HEK293 (cell line): Measurements from ENCODE around the gene ZNF219.
A peak's percentile ranks its signal among the peaks of the same experiment; 100 is the strongest.

ENCODE experiments used
- BCL11A ChIP-seq: fragments of 450-650 bp; formaldehyde crosslinking; IDR thresholded peaks from 2 replicates; pipeline ENCODE4 v1.5.1; 2016; ENCODE audit warnings: low read depth, missing biosample characterization, missing genetic modification characterization
- GLI2 ChIP-seq: fragments of 450-650 bp; formaldehyde crosslinking; IDR thresholded peaks from 2 replicates; pipeline ENCODE4; 2017; ENCODE audit warnings: missing biosample characterization, missing genetic modification characterization, low read depth, borderline replicate concordance
- HOXC10 ChIP-seq: sonication (generic); formaldehyde crosslinking; IDR thresholded peaks from 2 replicates; pipeline ENCODE4 v1.8.1; 2023; ENCODE audit warnings: mild to moderate bottlenecking, missing genetic modification reagents
- SCRT2 ChIP-seq: fragments of 450-650 bp; formaldehyde crosslinking; IDR thresholded peaks from 2 replicates; pipeline ENCODE4 v1.5.1; 2016; ENCODE audit warnings: missing biosample characterization, missing genetic modification characterization
- SP7 ChIP-seq: fragments of 450-650 bp; formaldehyde crosslinking; IDR thresholded peaks from 2 replicates; pipeline ENCODE4 v1.5.1; 2016; ENCODE audit warnings: missing biosample characterization, missing genetic modification characterization
- ZBTB17 ChIP-seq: fragments of 450-650 bp; formaldehyde crosslinking; IDR thresholded peaks from 2 replicates; pipeline ENCODE4 v1.5.1; 2016; ENCODE audit warnings: missing biosample characterization, missing genetic modification characterization
- ZEB2 ChIP-seq: fragments of 450-650 bp; formaldehyde crosslinking; IDR thresholded peaks from 2 replicates; pipeline ENCODE4 v1.5.1; 2016; ENCODE audit warnings: missing biosample characterization, missing genetic modification characterization
- ZNF175 ChIP-seq: fragments of 450-650 bp; formaldehyde crosslinking; IDR thresholded peaks from 2 replicates; pipeline ENCODE4 v1.5.1; 2016; ENCODE audit warnings: missing biosample characterization, missing genetic modification characterization
- ZNF19 ChIP-seq: fragments of 450-650 bp; formaldehyde crosslinking; IDR thresholded peaks from 2 replicates; pipeline ENCODE4; 2016; ENCODE audit warnings: missing biosample characterization, missing genetic modification characterization, low read depth
- ZNF2 ChIP-seq: fragments of 450-650 bp; formaldehyde crosslinking; IDR thresholded peaks from 2 replicates; pipeline ENCODE4 v1.5.1; 2016; ENCODE audit warnings: missing biosample characterization, missing genetic modification characterization
- ZNF214 ChIP-seq: fragments of 450-650 bp; formaldehyde crosslinking; IDR thresholded peaks from 2 replicates; pipeline ENCODE4 v1.5.1; 2017; ENCODE audit warnings: missing biosample characterization, mild to moderate bottlenecking, missing genetic modification characterization, borderline replicate concordance
- ZNF221 ChIP-seq: fragments of 450-650 bp; formaldehyde crosslinking; IDR thresholded peaks from 2 replicates; pipeline ENCODE4 v1.5.1; 2017; ENCODE audit warnings: missing biosample characterization, missing genetic modification characterization, borderline replicate concordance
- ZNF341 ChIP-seq: fragments of 450-650 bp; formaldehyde crosslinking; IDR thresholded peaks from 2 replicates; pipeline ENCODE4; 2016; ENCODE audit warnings: low read depth, missing biosample characterization, missing genetic modification characterization
- ZNF426 ChIP-seq: fragments of 450-650 bp; formaldehyde crosslinking; IDR thresholded peaks from 2 replicates; pipeline ENCODE4 v1.5.1; 2017; ENCODE audit warnings: missing biosample characterization, missing genetic modification characterization, mild to moderate bottlenecking, inconsistent platforms, moderate library complexity
- ZNF548 ChIP-seq: fragments of 450-650 bp; formaldehyde crosslinking; IDR thresholded peaks from 2 replicates; pipeline ENCODE4 v1.5.1; 2016; ENCODE audit warnings: missing biosample characterization, missing genetic modification characterization
- ZNF549 ChIP-seq: fragments of 450-650 bp; IDR thresholded peaks from 2 replicates; pipeline ENCODE4 v1.5.1; 2018; ENCODE audit warnings: missing biosample characterization, missing genetic modification characterization, mild to moderate bottlenecking, inconsistent platforms, moderate library complexity
- ZNF623 ChIP-seq: fragments of 450-650 bp; formaldehyde crosslinking; IDR thresholded peaks from 2 replicates; pipeline ENCODE4 v1.5.1; 2016; ENCODE audit warnings: missing biosample characterization, missing genetic modification characterization
- ZNF677 ChIP-seq: fragments of 450-650 bp; IDR thresholded peaks from 2 replicates; pipeline ENCODE4 v1.5.0; 2018; ENCODE audit warnings: missing biosample characterization, mild to moderate bottlenecking, missing genetic modification characterization, moderate library complexity
- ZNF837 ChIP-seq: fragments of 450-650 bp; formaldehyde crosslinking; IDR thresholded peaks from 2 replicates; pipeline ENCODE4 v1.5.1; 2016; ENCODE audit warnings: missing biosample characterization, missing genetic modification characterization
- TF ChIP-seq, protein P1 (sequence below): fragments of 450-650 bp; formaldehyde crosslinking; IDR thresholded peaks from 2 replicates; pipeline ENCODE4 v1.5.1; 2017; ENCODE audit warnings: missing biosample characterization, missing genetic modification characterization
- TF ChIP-seq, protein P2 (sequence below): fragments of 450-650 bp; formaldehyde crosslinking; IDR thresholded peaks from 2 replicates; pipeline ENCODE4 v1.5.1; 2016; ENCODE audit warnings: missing biosample characterization, missing genetic modification characterization
- TF ChIP-seq, protein P3 (sequence below): fragments of 450-650 bp; formaldehyde crosslinking; IDR thresholded peaks from 2 replicates; pipeline ENCODE4 v1.5.1; 2016; ENCODE audit warnings: missing biosample characterization, missing genetic modification characterization
- TF ChIP-seq, protein P4 (sequence below): fragments of 450-650 bp; formaldehyde crosslinking; IDR thresholded peaks from 2 replicates; pipeline ENCODE4 v1.5.1; 2016; ENCODE audit warnings: missing biosample characterization, missing genetic modification characterization
- TF ChIP-seq, protein P5 (sequence below): fragments of 450-650 bp; formaldehyde crosslinking; conservative IDR thresholded peaks from 2 replicates; pipeline ENCODE4 v1.5.1; 2016; ENCODE audit warnings: low read depth, missing biosample characterization, missing genetic modification characterization
- TF ChIP-seq, protein P6 (sequence below): fragments of 450-650 bp; formaldehyde crosslinking; IDR thresholded peaks from 2 replicates; pipeline ENCODE4 v1.5.1; 2016; ENCODE audit warnings: missing biosample characterization, missing genetic modification characterization

Gene ZNF219

DNA sequence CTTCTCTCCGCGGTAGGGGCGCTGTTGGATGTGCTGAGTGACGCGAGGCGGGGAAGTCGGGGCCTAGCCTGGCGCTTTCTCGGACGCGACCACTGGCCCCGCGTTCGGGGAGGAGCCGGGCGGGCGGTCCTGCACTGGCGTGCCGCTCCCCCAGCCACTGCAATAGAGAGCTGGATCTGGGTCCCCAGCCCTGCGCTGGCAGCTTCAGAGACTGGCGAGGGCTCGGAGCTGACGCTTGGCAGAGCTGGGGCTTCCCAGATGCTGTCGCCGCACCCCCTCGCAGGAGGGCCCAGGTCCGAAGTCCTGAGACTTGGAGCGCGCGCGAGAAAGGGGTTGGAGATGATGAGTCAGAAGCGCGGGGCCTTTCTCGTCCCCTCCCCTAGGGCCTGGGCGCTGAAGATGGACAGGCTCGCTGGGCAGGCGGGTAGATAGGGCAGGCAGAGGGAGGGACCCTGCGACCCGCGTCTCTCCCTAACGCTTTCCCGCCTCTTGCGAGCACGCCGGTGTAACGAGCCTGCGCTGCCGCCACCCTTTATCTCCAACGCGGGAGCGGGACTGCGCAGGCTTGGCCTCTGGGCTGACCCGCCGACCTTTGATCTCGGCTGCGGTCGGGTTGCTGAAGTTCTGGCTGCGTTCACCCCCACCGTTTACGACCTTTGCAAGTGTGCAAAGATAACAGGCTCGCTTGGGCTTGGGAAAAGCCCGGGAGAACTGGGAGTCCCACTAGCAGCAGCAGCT, 5.4 kb upstream of the ZNF219 start (continued):
- TF ChIP-seq BCL11A = peak; percentile 91
- TF ChIP-seq ZNF426 (tag by site-specific recombination) = no peak
- no peak for TF ChIP-seq ZNF221 (tag by site-specific recombination)
- no peak; the same call in 1 of the 2 replicates for TF ChIP-seq GLI2 (tag by site-specific recombination)
- no peak for TF ChIP-seq ZNF19
- TF ChIP-seq, protein P1, sequence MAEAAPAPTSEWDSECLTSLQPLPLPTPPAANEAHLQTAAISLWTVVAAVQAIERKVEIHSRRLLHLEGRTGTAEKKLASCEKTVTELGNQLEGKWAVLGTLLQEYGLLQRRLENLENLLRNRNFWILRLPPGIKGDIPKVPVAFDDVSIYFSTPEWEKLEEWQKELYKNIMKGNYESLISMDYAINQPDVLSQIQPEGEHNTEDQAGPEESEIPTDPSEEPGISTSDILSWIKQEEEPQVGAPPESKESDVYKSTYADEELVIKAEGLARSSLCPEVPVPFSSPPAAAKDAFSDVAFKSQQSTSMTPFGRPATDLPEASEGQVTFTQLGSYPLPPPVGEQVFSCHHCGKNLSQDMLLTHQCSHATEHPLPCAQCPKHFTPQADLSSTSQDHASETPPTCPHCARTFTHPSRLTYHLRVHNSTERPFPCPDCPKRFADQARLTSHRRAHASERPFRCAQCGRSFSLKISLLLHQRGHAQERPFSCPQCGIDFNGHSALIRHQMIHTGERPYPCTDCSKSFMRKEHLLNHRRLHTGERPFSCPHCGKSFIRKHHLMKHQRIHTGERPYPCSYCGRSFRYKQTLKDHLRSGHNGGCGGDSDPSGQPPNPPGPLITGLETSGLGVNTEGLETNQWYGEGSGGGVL (tag by site-specific recombination) = peak; percentile 74
- TF ChIP-seq, protein P2, sequence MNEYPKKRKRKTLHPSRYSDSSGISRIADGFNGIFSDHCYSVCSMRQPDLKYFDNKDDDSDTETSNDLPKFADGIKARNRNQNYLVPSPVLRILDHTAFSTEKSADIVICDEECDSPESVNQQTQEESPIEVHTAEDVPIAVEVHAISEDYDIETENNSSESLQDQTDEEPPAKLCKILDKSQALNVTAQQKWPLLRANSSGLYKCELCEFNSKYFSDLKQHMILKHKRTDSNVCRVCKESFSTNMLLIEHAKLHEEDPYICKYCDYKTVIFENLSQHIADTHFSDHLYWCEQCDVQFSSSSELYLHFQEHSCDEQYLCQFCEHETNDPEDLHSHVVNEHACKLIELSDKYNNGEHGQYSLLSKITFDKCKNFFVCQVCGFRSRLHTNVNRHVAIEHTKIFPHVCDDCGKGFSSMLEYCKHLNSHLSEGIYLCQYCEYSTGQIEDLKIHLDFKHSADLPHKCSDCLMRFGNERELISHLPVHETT (tag by site-specific recombination) = peak; percentile 90; the same call in 1 of the 2 replicates
- no peak for TF ChIP-seq SCRT2 (tag by site-specific recombination)
- TF ChIP-seq, protein P3, sequence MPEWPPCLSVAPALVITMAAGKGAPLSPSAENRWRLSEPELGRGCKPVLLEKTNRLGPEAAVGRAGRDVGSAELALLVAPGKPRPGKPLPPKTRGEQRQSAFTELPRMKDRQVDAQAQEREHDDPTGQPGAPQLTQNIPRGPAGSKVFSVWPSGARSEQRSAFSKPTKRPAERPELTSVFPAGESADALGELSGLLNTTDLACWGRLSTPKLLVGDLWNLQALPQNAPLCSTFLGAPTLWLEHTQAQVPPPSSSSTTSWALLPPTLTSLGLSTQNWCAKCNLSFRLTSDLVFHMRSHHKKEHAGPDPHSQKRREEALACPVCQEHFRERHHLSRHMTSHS (tag by site-specific recombination) = no peak
- no peak; the same call in 1 of the 2 replicates for TF ChIP-seq ZNF623 (tag by site-specific recombination)
- TF ChIP-seq ZNF548 (tag by site-specific recombination) = no peak
- peak; percentile 89 for TF ChIP-seq ZEB2
- TF ChIP-seq ZNF837 = no peak
- TF ChIP-seq ZNF677 (tag by site-specific recombination) = no peak
- TF ChIP-seq SP7 (tag by site-specific recombination) = peak; percentile 94
- peak; percentile 95 for TF ChIP-seq ZBTB17
- TF ChIP-seq ZNF2 = peak; percentile 92; the same call in 1 of the 2 replicates
- no peak for TF ChIP-seq ZNF549 (tag by site-specific recombination)
- TF ChIP-seq ZNF175 = no peak
- peak; percentile 92; the same call in 1 of the 2 replicates for TF ChIP-seq HOXC10
- TF ChIP-seq, protein P4, sequence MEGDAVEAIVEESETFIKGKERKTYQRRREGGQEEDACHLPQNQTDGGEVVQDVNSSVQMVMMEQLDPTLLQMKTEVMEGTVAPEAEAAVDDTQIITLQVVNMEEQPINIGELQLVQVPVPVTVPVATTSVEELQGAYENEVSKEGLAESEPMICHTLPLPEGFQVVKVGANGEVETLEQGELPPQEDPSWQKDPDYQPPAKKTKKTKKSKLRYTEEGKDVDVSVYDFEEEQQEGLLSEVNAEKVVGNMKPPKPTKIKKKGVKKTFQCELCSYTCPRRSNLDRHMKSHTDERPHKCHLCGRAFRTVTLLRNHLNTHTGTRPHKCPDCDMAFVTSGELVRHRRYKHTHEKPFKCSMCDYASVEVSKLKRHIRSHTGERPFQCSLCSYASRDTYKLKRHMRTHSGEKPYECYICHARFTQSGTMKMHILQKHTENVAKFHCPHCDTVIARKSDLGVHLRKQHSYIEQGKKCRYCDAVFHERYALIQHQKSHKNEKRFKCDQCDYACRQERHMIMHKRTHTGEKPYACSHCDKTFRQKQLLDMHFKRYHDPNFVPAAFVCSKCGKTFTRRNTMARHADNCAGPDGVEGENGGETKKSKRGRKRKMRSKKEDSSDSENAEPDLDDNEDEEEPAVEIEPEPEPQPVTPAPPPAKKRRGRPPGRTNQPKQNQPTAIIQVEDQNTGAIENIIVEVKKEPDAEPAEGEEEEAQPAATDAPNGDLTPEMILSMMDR (tag by site-specific recombination) = peak; percentile 95
- no peak for TF ChIP-seq ZNF214 (tag by site-specific recombination)
- TF ChIP-seq ZNF341 (tag by site-specific recombination) = peak; percentile 98
- TF ChIP-seq, protein P5, sequence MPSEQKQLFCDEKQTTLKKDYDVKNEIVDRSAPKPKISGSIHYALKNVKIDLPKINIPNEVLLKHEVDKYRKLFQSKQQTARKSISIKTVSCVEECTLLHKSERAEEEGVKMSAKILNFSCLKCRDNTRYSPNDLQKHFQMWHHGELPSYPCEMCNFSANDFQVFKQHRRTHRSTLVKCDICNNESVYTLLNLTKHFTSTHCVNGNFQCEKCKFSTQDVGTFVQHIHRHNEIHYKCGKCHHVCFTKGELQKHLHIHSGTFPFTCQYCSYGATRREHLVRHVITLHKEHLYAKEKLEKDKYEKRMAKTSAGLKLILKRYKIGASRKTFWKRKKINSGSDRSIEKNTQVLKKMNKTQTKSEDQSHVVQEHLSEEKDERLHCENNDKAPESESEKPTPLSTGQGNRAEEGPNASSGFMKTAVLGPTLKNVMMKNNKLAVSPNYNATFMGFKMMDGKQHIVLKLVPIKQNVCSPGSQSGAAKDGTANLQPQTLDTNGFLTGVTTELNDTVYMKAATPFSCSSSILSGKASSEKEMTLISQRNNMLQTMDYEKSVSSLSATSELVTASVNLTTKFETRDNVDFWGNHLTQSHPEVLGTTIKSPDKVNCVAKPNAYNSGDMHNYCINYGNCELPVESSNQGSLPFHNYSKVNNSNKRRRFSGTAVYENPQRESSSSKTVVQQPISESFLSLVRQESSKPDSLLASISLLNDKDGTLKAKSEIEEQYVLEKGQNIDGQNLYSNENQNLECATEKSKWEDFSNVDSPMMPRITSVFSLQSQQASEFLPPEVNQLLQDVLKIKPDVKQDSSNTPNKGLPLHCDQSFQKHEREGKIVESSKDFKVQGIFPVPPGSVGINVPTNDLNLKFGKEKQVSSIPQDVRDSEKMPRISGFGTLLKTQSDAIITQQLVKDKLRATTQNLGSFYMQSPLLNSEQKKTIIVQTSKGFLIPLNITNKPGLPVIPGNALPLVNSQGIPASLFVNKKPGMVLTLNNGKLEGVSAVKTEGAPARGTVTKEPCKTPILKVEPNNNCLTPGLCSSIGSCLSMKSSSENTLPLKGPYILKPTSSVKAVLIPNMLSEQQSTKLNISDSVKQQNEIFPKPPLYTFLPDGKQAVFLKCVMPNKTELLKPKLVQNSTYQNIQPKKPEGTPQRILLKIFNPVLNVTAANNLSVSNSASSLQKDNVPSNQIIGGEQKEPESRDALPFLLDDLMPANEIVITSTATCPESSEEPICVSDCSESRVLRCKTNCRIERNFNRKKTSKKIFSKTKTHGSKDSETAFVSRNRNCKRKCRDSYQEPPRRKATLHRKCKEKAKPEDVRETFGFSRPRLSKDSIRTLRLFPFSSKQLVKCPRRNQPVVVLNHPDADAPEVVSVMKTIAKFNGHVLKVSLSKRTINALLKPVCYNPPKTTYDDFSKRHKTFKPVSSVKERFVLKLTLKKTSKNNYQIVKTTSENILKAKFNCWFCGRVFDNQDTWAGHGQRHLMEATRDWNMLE = peak; percentile 46
- TF ChIP-seq, protein P6, sequence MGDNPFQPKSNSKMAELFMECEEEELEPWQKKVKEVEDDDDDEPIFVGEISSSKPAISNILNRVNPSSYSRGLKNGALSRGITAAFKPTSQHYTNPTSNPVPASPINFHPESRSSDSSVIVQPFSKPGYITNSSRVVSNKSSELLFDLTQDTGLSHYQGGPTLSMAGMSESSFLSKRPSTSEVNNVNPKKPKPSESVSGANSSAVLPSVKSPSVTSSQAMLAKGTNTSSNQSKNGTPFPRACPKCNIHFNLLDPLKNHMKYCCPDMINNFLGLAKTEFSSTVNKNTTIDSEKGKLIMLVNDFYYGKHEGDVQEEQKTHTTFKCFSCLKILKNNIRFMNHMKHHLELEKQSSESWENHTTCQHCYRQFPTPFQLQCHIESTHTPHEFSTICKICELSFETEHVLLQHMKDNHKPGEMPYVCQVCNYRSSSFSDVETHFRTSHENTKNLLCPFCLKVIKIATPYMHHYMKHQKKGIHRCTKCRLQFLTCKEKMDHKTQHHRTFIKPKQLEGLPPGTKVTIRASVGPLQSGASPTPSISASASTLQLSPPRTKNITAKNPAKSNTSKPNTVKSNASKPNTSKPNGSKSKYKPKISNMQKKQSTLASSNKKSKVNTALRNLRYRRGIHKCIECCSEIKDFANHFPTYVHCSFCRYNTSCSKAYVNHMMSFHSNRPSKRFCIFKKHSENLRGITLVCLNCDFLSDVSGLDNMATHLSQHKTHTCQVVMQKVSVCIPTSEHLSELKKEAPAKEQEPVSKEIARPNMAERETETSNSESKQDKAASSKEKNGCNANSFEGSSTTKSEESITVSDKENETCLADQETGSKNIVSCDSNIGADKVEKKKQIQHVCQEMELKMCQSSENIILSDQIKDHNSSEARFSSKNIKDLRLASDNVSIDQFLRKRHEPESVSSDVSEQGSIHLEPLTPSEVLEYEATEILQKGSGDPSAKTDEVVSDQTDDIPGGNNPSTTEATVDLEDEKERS = no peak
